ENCODE results near the gene ADAT3. TPM values are rescaled to one million over a fixed set of nuclear protein-coding genes. Genes with fewer than 3 reads are reported as not detected.

ADAT3 gene
- total RNA-seq, 1 donor from 2014 or later: 6.3 TPM

DNA sequence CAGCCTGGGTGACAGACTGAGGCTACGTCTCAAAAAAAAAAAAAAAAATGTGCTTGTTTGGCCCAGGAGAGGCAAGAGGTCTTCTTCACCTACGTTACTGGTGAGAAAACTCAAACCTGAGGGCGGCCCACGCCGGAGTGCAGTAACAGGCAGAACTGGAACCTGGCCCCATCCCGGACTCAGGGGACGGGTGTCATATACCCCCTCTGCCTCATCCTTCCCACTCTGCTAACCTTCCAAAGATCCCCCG is 414 bp upstream of the ADAT3 start:
- Histone ChIP-seq H3K27me3 (no peaks in the 10 kb centered on the region), H3K27ac (peak overlapping the region; percentile 71), H3K36me3 (no peaks in the 10 kb centered on the region), H3K9me3 (no peaks in the 10 kb centered on the region), H3K4me3 (no peak overlapping the region), H3K4me1 (peaks cover 22% of the 10 kb centered on the region)
- ATAC-seq (no peak), DNase-seq (no peak)
- intact Hi-C loops (cut with DNase I): no loop called here
- no peak for TF ChIP-seq CTCF (IDR thresholded peaks at IDR 0.05)

- DNase-seq: no peak
- Histone ChIP-seq H3K27me3 (no peaks in the 10 kb centered on the region), H3K36me3 (no peaks in the 10 kb centered on the region), H3K4me1 (peaks cover 28% of the 10 kb centered on the region), H3K9me3 (no peaks in the 10 kb centered on the region), H3K4me3 (peak overlapping the region; percentile 63), H3K27ac (peak overlapping the region; percentile 71)
- ATAC-seq: no peak
- no peak for TF ChIP-seq CTCF (IDR thresholded peaks at IDR 0.05)
- intact Hi-C loops (cut with DNase I): no loop called here
These were observed 720 bp downstream of the ADAT3 start for GRCh38 chr19:1905863-1906375.

- no peak for TF ChIP-seq CTCF (IDR thresholded peaks at IDR 0.05)
- intact Hi-C loops (cut with DNase I): no loop called here
- H3K27me3 ChIP-seq: no peaks in the 10 kb centered on the region
- H3K36me3 ChIP-seq: no peaks in the 10 kb centered on the region
- DNase-seq (no peak), ATAC-seq (no peak)
- H3K4me3 ChIP-seq: no peak overlapping the region
- peak overlapping the region; percentile 63 for H3K27ac ChIP-seq
- peaks cover 28% of the 10 kb centered on the region for H3K4me1 ChIP-seq
- no peaks in the 10 kb centered on the region for H3K9me3 ChIP-seq
These were observed 1.9 kb downstream of the ADAT3 start for GRCh38 chr19:1906985-1907562.

- peak; percentile 79 for DNase-seq
- H3K4me3 ChIP-seq: peak overlapping the region; percentile 13
- intact Hi-C loops (cut with DNase I): no loop called here
- peak; percentile 5 for ATAC-seq
- H3K36me3 ChIP-seq: peaks cover 3% of the 10 kb centered on the region
- H3K27me3 ChIP-seq: no peaks in the 10 kb centered on the region
- H3K9me3 ChIP-seq: no peaks in the 10 kb centered on the region
- H3K27ac ChIP-seq: peak overlapping the region; percentile 63
- peaks cover 28% of the 10 kb centered on the region for H3K4me1 ChIP-seq
- no peak for TF ChIP-seq CTCF (IDR thresholded peaks at IDR 0.05)
These were observed 2.6 kb downstream of the ADAT3 start for GRCh38 chr19:1907563-1908363.

DNA sequence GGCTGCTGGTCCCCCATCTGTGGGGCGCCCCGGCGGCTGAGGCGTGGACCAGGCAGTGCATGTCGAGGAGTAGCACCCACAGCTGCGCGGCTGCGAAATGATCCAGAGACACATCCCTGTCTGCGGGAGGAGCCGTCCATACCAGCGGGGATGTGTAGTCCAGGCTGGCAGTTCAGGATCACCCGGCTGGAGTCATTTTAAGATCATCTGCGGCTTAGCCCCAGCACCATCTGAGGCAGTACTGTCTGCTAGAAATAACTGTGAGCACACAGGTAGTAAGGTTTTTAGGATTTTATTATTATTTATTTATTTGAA is 3.1 kb downstream of the ADAT3 start:
- Histone ChIP-seq H3K9me3 (no peaks in the 10 kb centered on the region), H3K4me1 (peaks cover 28% of the 10 kb centered on the region), H3K4me3 (peak overlapping the region; percentile 13), H3K27me3 (no peaks in the 10 kb centered on the region), H3K27ac (peak overlapping the region; percentile 63), H3K36me3 (peaks cover 8% of the 10 kb centered on the region)
- DNase-seq (no peak), ATAC-seq (no peak)
- intact Hi-C loops (cut with DNase I): no loop called here
- TF ChIP-seq CTCF (IDR thresholded peaks at IDR 0.05): no peak

Data from upper lobe of right lung (tissue), 1 donor.